GM21367 (cell line): Measurements from ENCODE around the gene XPNPEP1.

Experiments
- ATAC-seq: cut with Tn5 transposase; IDR thresholded peaks from one replicate; pipeline ENCODE4 v1.9.1; 2021; ENCODE audit not compliant: unreplicated experiment

Gene XPNPEP1

DNA sequence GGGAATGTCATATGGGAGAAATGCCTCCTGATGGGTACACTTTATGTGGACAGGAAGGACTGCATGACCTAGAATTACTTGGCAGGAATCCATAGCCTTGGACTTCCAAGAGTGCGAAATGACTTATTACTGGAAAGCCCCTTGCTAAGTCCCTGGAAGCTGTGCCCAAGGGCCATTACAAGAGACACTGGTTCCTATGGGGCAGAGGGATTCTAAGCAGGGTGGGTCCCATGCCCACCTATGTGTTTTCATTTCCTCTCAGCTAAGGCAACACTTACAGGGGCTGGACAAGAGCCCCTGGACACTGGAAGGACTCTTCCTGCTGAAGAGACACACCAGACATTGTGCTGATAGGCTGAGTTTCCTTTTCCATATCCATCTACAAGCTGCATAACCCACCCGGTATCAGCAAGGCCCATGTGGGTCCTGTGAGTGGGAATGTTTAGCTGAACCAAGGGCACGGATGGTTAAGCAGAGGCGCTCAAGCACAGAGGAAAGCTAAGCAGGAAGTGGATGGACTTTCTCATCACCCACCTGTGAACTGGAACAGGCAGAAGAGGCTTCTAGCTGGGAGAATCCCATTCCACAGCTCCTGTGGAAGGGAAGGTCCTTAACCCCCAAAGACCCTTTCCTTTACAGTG, 56.2 kb downstream of the XPNPEP1 start:
- no peak for ATAC-seq

DNA sequence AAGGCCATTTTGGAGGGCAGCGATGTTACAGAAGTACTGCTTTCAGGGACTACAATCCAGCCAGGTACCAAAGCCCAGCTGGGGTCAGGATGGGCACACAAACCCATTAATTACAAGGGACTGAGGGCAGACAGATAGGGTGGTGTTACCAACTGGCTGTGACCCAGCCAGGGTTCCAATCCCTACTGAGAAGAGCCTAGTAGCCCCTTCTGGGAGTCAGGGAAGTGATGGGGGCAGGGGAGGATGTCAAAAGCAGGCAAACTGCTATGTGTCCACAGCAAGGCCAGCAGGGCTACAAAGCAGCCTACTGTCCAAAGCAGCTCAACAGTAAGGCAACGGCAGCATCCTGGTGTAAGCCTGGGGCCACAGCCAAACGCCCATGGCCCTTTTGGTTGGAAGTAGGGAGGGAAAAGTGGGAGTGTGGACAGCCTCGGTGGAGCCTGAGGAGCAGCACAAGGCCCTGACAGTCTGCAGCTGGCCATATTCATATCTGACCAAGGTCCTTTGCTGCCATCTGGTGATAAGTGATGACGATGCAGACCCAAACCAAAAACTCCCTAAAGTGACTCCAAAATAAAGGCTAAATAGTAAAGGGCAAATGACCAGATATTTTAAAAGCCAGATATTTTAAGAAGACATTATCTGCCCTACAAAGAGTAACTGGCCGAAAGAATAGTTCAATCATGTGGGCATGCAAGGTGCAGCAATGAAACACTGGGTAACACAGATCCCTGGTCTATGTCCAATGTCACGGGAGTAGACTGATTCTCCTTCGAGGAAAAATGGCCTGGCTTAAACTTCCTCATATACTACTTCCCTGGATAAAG, 56.9 kb downstream of the XPNPEP1 start:
- ATAC-seq: no peak

DNA sequence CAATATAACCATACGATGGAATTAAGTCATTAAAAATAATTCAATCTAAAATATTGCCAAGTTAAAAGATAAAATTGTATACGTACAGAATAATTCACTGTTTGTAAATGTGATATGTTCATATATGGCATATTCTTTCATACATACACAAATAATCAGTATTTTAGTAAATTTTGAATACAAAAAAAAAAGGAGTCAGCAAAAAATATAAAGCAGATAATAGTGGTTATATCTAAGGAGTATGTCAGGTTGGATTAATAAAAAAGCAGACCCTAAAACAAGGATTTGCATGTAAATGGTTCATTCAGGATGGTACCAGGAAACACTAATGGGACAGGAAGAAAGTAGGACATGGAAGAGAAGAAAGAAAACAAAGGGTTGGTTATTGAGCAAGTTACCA, 59.5 kb downstream of the XPNPEP1 start:
- no peak for ATAC-seq

DNA sequence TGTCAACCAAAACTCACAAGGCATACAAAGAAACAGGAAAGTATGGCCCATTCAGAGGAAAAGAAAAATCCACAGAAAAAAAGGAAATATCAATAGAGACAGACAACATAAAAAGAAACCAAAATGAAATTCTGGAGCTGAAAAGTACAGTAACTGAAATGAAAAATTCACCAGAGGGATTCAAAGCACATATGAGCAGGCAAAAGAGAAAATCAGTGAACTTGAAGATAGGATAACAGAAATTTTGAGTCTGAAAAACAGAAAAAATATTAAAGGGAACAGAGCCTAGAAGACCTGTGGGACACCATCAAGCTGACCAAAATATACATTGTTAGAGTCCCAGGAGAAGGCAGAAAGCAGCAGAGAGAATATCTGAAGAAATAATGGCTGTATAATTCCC, 60.6 kb downstream of the XPNPEP1 start:
- no peak for ATAC-seq

DNA sequence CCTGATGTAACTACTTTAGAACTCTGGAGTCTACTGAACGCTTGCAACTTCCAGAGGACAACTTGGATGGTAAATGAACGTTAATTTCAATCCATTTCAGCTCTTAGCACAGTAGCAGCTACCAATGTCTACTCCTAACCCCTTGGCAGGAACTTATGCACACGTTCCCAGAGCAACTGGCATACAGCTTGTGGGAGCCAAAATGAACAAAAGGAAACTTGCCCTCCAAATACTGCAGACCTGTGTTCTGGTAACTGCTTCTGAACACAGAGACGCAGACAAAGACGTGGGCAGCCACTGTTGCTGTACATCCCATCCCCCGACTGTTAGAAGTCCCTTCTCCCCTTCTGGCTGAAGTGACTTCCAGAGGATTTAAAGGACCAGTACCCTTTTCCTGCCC, 61.3 kb downstream of the XPNPEP1 start:
- no peak for ATAC-seq

DNA sequence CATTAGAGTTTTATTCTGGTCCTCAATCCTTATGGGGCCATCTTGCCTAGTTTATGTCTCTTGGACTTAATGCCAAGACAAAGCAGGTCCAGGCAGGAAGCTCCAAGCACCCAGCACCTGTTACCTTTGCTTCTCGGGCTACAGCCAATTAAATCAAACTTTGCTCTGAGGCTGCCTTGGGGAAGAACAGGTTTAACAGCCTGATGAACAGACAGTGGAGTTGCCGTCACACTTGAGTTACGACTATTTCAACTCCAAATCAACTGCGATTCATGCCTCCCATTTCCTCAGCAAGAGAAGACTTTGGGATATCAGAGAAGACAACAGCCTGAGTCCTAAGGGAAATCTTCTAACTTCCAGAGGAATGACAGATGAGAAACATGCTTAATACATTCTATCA, 62.2 kb downstream of the XPNPEP1 start:
- ATAC-seq: no peak

DNA sequence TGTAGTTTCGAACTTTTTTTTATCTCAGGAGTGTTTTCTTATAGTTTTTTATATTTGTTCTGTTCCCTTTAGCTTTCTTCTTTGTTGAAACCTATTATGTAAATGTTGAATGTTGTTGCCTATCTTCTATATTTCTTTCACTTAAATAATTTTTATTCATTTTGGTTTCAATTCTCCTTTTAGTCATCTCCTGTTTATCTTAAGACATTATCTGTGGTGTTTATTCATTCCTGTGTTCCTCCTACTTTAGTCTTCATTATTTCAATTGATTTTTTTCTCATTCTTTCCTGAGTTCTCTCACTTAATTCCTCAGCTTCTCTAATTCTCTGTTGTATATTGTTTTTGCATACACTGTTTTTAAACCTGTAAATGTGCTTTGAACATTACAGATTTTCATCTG, 64.1 kb downstream of the XPNPEP1 start:
- no peak for ATAC-seq

DNA sequence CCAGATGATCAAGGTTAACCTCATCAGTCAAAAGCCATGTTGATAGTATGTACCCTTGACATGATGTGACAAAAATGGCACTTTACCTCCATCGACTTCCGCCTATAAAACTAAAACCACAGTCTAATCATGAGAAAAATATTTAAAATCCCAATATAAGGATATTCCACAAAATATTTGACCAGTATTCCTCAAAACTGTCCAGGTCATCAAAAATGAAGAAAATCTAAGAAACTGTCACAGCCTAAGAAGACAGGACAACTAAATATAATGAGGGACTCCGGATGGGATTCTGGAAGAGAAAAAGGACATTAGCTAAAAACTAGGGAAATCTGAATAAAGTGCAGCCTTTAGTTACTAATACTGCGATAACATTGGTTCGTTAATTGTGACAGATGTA, 67.6 kb downstream of the XPNPEP1 start:
- ATAC-seq: no peak

DNA sequence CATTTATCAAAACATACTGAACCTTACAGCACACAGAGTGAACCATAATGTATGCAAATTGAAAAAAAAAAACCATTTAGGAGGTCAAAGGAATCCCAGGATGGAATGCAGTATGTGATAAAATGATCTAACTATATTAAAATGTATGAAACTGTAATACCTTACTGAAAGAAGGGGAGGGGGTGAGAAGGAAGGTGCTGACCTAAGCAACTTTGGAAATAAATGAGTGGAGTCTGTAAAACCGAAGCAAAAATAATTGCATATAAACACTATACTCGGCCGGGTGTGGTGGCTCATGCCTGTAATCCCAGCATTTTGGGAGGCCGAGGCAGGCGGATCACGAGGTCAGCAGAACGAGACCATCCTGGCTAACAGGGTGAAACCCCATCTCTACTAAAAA, 69.4 kb downstream of the XPNPEP1 start:
- no peak for ATAC-seq

DNA sequence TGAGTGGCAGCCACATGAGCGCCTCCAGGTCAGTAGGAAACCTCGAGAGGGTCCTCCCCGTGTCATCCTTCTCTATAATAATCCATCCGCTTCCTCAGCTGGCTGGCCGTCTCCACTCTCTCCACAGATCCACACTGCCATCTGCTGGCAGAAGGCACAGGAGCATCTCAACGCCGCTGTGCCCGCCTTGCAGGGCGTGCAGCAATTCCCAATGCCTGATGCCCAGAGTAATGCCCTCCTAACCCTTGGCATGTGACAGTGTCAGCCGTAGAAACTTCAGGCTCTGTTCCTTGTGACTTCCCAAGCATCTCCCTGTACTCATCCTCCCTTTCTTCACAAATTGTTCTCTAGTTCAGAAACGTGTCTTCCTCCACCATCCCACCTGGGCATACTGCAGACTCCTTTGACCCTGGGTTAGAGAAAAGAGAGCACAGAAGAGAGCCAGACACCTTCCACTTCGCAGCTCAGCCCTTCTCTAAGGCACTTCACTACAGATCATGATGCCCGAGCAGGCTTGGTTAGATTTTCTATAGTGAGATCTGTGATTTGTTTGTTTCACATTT, 70.8 kb downstream of the XPNPEP1 start:
- ATAC-seq: peak; percentile 97

DNA sequence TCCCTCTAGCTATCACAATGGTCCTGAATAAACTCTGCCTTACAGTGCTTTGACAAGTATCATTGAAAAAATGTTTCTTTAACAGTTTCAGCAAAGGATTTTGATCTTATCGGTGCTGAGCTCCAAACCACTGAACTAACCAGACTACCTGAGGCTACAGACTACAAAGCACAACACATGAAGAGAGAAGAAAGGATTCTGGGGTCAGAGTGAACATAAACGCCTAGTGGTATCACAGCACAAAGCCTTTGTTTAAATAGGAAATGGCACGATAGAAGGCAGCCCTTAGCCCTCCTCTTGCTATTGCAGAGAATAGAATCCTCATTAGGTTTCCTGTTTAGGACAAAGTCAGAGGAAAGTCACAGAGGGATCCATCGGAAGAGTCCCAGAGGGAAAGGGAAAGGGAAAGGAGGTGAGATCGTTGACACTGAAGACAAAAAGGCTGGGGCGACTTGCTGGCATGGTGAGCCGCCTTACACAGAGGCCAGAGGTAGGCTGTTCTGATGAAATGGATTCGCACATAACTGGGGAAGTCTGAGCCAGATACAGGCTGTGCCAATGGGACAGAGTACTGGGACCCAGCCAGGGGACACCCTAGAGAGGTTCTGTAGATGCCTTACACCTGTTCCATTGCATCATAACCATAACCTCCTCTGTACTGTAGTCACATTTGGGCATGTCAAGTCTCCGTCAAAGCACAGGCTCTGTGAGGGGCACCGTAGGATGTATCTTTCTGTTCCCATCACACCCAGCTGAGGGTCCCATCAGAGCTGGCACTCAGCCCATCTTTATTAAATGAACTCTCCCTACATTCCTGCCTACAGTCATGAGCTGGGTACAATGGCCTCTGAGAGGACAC, 71.5 kb downstream of the XPNPEP1 start:
- no peak for ATAC-seq

DNA sequence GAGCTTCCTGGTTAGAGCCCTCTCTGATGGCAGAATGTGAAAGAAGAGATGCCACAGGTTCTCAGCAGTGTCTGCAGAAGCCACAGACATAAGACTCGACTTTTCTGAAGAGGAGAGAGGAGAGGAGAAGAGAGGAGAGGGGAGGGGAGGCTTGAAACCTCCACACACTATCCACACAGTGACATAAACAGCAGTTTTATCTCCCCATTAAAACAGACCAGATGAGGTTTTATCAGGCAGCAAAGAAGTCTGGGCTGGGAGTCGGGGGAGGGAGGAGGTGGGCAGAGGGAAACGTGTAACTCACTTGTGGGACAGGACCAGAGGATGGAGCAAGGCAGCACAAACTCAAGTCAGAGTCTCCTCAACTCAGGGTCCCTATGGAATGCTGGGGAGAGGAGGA, 76.5 kb downstream of the XPNPEP1 start:
- no peak for ATAC-seq

DNA sequence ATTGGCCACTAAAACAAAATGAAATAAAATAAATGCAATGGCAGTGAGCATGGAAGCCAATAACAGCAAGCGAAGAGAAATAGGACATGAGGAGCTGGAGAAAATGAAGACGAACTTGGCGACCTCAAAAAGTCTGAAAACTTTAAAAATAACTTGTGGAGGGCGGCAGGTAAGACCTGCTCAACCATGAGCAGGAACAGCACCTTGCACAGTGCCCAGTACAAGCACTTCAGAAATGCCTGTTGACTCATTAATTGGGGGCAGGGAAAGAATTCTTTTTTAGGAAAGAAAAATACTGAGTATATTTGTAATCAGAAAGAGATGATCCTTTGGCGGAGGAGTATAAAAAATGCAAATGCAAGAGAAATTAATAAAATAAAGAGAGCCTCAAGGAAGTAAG, 78.0 kb downstream of the XPNPEP1 start:
- no peak for ATAC-seq

DNA sequence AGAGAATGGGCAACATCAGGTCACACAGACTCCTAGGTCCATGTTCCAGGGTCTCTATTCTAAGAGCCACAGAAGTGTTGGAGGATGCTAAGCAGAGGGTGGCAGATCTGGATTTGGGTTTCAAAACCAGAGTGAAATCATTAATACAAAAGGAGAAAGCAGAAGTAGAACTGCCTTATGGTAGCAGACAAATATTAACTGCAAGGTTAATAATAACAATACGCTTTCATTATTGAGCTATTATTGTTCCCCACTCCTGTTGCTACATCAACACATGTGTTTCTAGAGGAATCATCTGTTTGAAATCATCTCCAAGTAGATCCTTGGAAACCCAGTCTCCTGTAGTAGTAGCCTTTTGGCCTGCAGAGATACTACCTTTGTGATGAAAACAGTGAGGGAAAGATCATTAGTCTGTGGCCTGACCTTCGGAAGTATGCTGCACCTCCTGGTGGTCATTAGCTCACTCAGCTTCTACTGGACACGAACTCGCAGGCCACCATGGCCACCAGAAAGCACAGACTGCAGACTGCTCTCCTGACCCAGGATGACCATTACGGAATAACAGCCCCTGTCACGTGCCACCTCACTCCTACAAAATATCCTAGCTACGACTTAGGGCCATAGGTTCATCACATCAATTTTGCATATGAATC, 84.6 kb downstream of the XPNPEP1 start:
- no peak for ATAC-seq

DNA sequence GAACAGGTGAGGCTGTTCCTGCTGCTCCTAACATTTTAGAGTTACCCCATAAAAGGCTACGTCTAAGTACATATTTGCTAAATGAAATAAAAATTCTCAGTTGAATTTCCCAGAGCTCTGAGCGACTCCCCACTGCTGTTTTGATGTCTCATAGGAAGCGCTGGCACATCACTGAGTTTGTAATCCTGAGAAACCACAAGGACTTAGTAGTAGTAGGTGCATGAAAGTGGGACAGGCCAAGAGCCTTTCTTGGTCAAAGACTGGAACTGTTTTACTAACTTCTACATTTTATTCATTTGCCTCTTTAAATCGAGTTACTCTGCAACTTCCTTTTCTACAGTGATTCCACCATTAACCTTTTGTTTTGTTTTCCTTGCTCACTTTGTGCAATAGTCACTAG, 85.9 kb downstream of the XPNPEP1 start:
- ATAC-seq: no peak

DNA sequence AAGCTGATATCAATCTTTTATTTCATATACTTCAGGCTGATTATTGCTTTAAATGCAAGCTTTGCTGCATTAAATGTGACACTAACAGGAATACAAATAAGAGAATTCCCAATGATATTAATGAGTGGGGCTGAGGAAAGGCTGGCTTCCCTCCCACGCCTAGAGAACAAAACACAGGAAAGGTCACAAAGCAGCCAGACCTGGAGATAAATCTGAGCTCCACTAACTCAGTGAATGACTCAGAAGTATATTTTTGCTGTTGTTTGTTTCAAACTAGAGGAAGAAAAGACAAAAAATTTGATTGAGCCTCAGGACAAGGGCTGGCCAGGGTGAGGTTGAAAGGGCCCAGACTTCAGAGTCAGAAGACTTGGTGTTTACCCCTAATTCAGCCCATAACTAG, 88.1 kb downstream of the XPNPEP1 start:
- ATAC-seq: no peak

DNA sequence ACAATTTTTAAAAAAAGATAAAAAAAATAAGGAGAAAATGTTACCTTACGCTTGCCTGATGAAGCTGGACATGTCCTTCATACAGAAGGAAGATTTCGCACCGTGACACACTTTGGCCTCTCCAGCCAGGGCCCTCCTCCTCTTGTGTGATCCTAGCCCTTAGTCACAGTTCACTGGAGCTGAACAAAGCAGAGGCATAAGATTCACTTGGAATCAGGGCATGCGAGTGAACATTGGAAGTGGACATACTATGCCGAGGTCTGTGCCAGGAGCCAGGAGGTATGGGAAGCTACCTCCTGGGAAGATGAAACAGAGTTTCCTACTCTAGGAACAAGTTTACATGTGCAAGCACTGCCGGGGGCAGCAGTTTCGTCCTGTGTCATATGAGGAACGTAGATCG, 91.5 kb downstream of the XPNPEP1 start:
- ATAC-seq: no peak

DNA sequence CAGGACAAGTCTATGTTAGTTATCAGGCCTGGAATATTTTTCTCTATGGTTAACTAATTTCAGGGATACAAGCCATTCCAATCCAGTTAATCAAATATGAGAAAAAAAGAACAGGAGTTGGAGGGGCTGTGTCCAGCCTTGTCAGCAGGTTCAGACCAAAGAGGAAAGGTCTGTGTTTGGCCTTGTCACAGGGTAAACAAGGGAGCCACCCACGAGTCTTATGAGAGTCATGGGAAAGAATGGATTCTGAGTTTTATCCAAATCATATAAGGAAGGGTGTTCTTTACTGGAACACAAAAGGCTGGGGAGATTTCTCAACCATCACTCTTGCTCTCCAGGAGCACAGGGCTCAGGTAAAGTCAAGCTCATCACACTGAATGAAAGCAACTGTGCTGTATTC, 99.1 kb downstream of the XPNPEP1 start:
- no peak for ATAC-seq

DNA sequence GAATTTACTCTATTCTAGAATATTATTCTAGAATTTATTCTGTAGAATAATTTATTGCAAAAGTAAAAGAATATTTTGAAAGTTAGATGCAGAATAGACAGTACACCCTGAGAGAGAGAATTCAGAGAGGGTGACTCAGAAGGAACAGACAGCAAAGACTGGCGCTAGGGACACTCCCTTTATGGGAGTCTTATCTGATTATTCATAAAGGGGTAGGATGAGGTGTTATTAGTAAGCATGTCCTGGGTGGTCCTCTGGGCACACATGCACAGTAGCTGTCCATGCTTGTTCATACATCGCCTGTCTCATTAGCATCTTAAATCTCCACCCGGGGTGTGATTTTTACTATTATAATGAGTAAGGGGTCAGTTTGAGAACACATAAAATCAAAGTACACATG, 100.1 kb downstream of the XPNPEP1 start:
- ATAC-seq: no peak

DNA sequence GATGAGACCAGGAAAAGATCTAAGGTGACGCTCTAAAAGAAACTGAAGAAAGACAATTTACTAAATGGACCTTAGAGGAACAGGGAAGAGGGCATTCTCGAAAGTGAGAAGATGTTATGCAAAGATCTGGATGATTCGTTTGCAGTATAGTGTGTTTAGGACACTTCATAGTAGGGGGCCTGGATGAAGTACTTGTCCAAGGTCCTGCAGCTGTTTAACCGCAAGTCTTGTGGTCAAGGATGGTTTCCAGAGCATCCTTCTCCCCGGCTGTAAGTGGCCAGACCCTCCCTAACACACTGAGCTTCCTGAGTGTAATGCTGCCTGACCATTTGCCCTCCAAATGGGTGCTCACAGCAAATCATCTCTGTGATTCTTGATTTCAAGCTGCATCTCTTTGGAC, 101.6 kb downstream of the XPNPEP1 start:
- no peak for ATAC-seq
